HepG2 (cell line): Measurements from ENCODE around the gene TRAF3. TPM values are rescaled to one million over a fixed set of nuclear protein-coding genes. Genes with fewer than 3 reads are reported as not detected.

Experiments
- ATAC-seq: fragments of 200-7000 bp; cut with Tn5 transposase; 3 replicates; pipeline ENCODE4 v1.9.1; 2020; ENCODE audit warnings: mild to moderate bottlenecking, moderate library complexity
- BruUV-seq: library from RNA; stranded (reverse); fragments of 400-500 nt; replicated peaks from 2 replicates; lab custom pipeline; 2021; lab: Mats Ljungman, UMichigan
- CTCF ChIA-PET: fragments of 300-600 bp; formaldehyde crosslinking; extraction: SDS; loops from one replicate; lab custom pipeline; 2021; ENCODE audit warnings: low total read pairs, inconsistent platforms, low intra/inter-chr PET ratio; lab: Yijun Ruan, JAX
- POLR2A ChIA-PET: fragments of 350-600 bp; sonication (Branson Sonifier 250); formaldehyde crosslinking; loops from one replicate; lab custom pipeline; 2020; ENCODE audit warnings: antibody characterized with exemption, inconsistent platforms; lab: Yijun Ruan, JAX
- DNase-seq: peaks from one replicate; pipeline ENCODE4 v3.0.0-alpha.2; 2015; ENCODE audit warnings: low spot score
- FAIRE-seq: peaks from 3 replicates; lab custom pipeline; 2011; peaks lifted over from hg19 to GRCh38; lab: Jason Lieb, UNC
- H2AFZ ChIP-seq: one replicate; pipeline ENCODE4 v1.6.1; 2011; ENCODE audit warnings: low read length, inconsistent platforms
- H3K27ac ChIP-seq: fragments of 300-600 bp; 3 replicates; pipeline ENCODE4 v1.8.0; 2011; ENCODE audit warnings: mixed run types, mild to moderate bottlenecking, mixed read lengths, low read length, inconsistent platforms; ENCODE audit not compliant: insufficient read depth; ENCODE audit errors: extremely low read length
- H3K27me3 ChIP-seq, 2 experiments: fragments of 200-600 bp in 1 of 2; 2 replicates in 1 of 2; 3 replicates in 1 of 2; pipeline versions ENCODE4 v1.6.0 to v1.8.0; 2011; ENCODE audit warnings: low read length in 2 of 2, mild to moderate bottlenecking in 2 of 2, moderate library complexity in 2 of 2, inconsistent platforms in 1 of 2; ENCODE audit not compliant: insufficient read depth in 2 of 2, control insufficient read depth in 1 of 2
- H3K36me3 ChIP-seq, 2 experiments: fragments of 200-600 bp in 1 of 2; replicated peaks in 1 of 2; 2 replicates in 1 of 2; 3 replicates in 1 of 2; pipeline versions ENCODE4 v1.5.1 to v1.8.0; 2011; ENCODE audit warnings: low read length in 2 of 2, inconsistent platforms in 1 of 2; ENCODE audit not compliant: insufficient read depth in 2 of 2, control insufficient read depth in 1 of 2
- H3K4me1 ChIP-seq: 2 replicates; pipeline ENCODE4 v1.5.1; 2012; ENCODE audit warnings: low read length, inconsistent platforms; ENCODE audit not compliant: insufficient read depth
- H3K4me2 ChIP-seq: 2 replicates; pipeline ENCODE4 v1.6.0; 2011; ENCODE audit warnings: low read depth, low read length, inconsistent platforms
- H3K4me3 ChIP-seq, 3 experiments: fragments of 200-600 bp in 1 of 3; sonication (generic), shearing (Covaris generic) in 1 of 3; replicated peaks in 1 of 3; 2 replicates each; pipeline ENCODE4 v1.5.1; 2011 to 2016; ENCODE audit warnings: low read length in 3 of 3, inconsistent platforms in 2 of 3, low read depth in 2 of 3, mild to moderate bottlenecking in 2 of 3, control low read depth in 1 of 3, mixed read lengths in 1 of 3; ENCODE audit not compliant: insufficient read depth in 1 of 3
- H3K79me2 ChIP-seq: one replicate; pipeline ENCODE4 v1.6.1; 2011; ENCODE audit warnings: low read length, inconsistent platforms; ENCODE audit not compliant: insufficient read depth
- H3K9ac ChIP-seq: 2 replicates; pipeline ENCODE4 v1.6.0; 2011; ENCODE audit warnings: mild to moderate bottlenecking, low read depth, low read length, inconsistent platforms; ENCODE audit not compliant: insufficient read depth
- H3K9me3 ChIP-seq: 2 replicates; pipeline ENCODE4 v1.5.1; 2012; ENCODE audit warnings: mild to moderate bottlenecking, low read length
- H4K20me1 ChIP-seq: 2 replicates; pipeline ENCODE4 v1.6.0; 2011; ENCODE audit warnings: inconsistent platforms, mild to moderate bottlenecking, low read length, moderate library complexity; ENCODE audit not compliant: insufficient read depth
- JUN ChIP-seq: sonication (generic); formaldehyde crosslinking; IDR thresholded peaks from 2 replicates; pipeline ENCODE4 v1.4.0; 2020; ENCODE audit warnings: mild to moderate bottlenecking, missing genetic modification reagents
- MAFF ChIP-seq: IDR thresholded peaks from 2 replicates; pipeline ENCODE4 v1.6.1; 2011; ENCODE audit warnings: low read depth, low read length, improper control_type of control experiment
- MAFK ChIP-seq, 2 experiments: IDR thresholded peaks in 1 of 2; conservative IDR thresholded peaks in 1 of 2; 2 replicates each; pipeline ENCODE4 v1.6.1; 2011; ENCODE audit warnings: improper control_type of control experiment in 2 of 2, low read length in 2 of 2
- ZNF317 ChIP-seq: sonication (generic); formaldehyde crosslinking; IDR thresholded peaks from 2 replicates; pipeline ENCODE4 v1.5.0; 2020; ENCODE audit warnings: mild to moderate bottlenecking, missing genetic modification reagents
- ZNF558 ChIP-seq: sonication (generic); formaldehyde crosslinking; IDR thresholded peaks from 2 replicates; pipeline ENCODE4 v1.9.0; 2022; ENCODE audit warnings: mild to moderate bottlenecking, missing genetic modification reagents, borderline replicate concordance
- ZNF841 ChIP-seq: sonication (generic); formaldehyde crosslinking; IDR thresholded peaks from 2 replicates; pipeline ENCODE4 v1.8.1; 2023; ENCODE audit warnings: missing genetic modification reagents, borderline replicate concordance
- WGBS: methylation state at CpG from one replicate; pipeline ENCODE4 v1.1.6; 2017; ENCODE audit warnings: low lambda C conversion rate; 5-methylcytosine and 5-hydroxymethylcytosine counted together
- in situ Hi-C: cut with HindIII; loops from 2 replicates; pipeline ENCODE4 v1.10.0; 2017; ENCODE audit warnings: low pct_unique_long_range_greater_than_20kb; ENCODE audit not compliant: extremely low pct_ligation_motif_present
- intact Hi-C: fragments of 100-400 bp; cut with micrococcal nuclease; formaldehyde crosslinking; loops from one replicate; pipeline ENCODE4 v1.10.0; 2022; ENCODE audit not compliant: unreplicated experiment
- polyA plus RNA-seq, 8 experiments: library from polyadenylated mRNA; depleted of rRNA in 3 of 8; stranded (reverse) in 7 of 8; unstranded in 1 of 8; fragments of >200 nt; fragmentation: Illumina TruSeq in 4 of 8; extraction: Trizol in 4 of 8; gene quantifications; 2 replicates each; pipeline versions ENCODE4 v1.2.1 to v1.2.3, GENCODE V29; 2011 to 2016; ENCODE audit warnings: low read depth in 4 of 8, missing spikeins in 1 of 8, mixed read lengths in 1 of 8; ENCODE audit not compliant: insufficient read depth in 1 of 8
- total RNA-seq, 5 experiments: library from RNA; depleted of rRNA; stranded (reverse); fragments of >200 nt; fragmentation: Illumina TruSeq; extraction: Trizol; gene quantifications; 2 replicates each; pipeline ENCODE4 v1.2.3, GENCODE V29; 2016; ENCODE audit warnings: low read depth in 1 of 5
- TF ChIP-seq, protein P1 (sequence below): sonication (generic); formaldehyde crosslinking; IDR thresholded peaks from 2 replicates; pipeline ENCODE4 v1.5.0; 2020; ENCODE audit warnings: mild to moderate bottlenecking, missing genetic modification reagents
- TF ChIP-seq, protein P2 (sequence below): IDR thresholded peaks from 2 replicates; pipeline ENCODE4 v1.6.1; 2012; ENCODE audit warnings: inconsistent platforms
- TF ChIP-seq, protein P3 (sequence below): sonication (generic); formaldehyde crosslinking; IDR thresholded peaks from 2 replicates; pipeline ENCODE4 v1.5.1; 2020; ENCODE audit warnings: missing genetic modification reagents, mild to moderate bottlenecking, borderline replicate concordance
- TF ChIP-seq, protein P4 (sequence below): sonication (generic); formaldehyde crosslinking; IDR thresholded peaks from 2 replicates; pipeline ENCODE4 v1.4.0; 2020; ENCODE audit warnings: missing genetic modification reagents

Gene TRAF3
- total and polyA plus RNA-seq, 2 of the 13 experiments (the other 11 are each of a cell fraction or from before 2014, with no cell fraction given) = 6.9 to 12.2 TPM

DNA sequence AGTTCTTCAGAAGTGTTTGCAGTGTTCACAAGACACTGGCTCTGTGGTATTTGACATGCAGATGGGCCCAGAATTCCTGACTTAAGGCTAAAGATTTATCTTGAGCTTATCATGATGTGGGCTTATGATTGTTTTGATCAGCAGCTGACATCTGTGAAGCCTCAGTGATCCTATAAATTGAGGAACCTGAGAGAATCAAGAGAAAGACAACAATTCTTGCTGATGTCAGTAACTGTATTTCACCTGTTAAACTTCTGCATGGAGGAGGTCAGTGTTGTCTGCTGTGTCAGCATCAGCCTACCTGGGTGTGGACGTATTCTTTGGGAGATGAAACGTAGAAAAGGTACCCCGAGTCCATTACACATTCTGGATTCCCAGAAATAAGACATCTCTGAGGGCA lies 33.3 kb downstream of the TRAF3 start:
- ChIA-PET POLR2A (interaction anchor here (1.7 kb wide), 1 partner anchor 15 kb away, joined by 3 read pairs; no protein-coding TSS in a partner anchor), CTCF (no interaction called here)
- FAIRE-seq (no peak), ATAC-seq (no peak), DNase-seq (no peak)
- BruUV-seq = no TSS peak
- in situ Hi-C loops (no loop called here), intact Hi-C loops (no loop called here)
- Histone ChIP-seq H4K20me1 (no peaks in the 10 kb centered on the region), H3K27me3 (no peaks in the 10 kb centered on the region), H3K36me3 (no peaks in the 10 kb centered on the region), H3K9me3 (no peaks in the 10 kb centered on the region), H3K4me3 (no peak overlapping the region), H2AFZ (no peak overlapping the region), H3K27ac (no peak overlapping the region), H3K4me1 (peaks cover 46% of the 10 kb centered on the region), H3K4me2 (no peak overlapping the region), H3K9ac (no peak overlapping the region), H3K79me2 (no peaks in the 10 kb centered on the region)
- TF ChIP-seq JUN (CRISPR knock-in tag) (no peak), MAFF (0 out of 2 replicates have a peak, but pooled peaks have one; percentile 17), MAFK (conservative IDR thresholded peaks at IDR 0.05 in 1 of 2, IDR thresholded peaks at IDR 0.05 in 1 of 2; ENCODE audit: low read length in 2 of 2) (peak in 1 of 2 experiments; percentile 11; a peak in 1 of 4 replicates)
- 92% methylated on average over 3 of the region's 3 CpGs for WGBS

DNA sequence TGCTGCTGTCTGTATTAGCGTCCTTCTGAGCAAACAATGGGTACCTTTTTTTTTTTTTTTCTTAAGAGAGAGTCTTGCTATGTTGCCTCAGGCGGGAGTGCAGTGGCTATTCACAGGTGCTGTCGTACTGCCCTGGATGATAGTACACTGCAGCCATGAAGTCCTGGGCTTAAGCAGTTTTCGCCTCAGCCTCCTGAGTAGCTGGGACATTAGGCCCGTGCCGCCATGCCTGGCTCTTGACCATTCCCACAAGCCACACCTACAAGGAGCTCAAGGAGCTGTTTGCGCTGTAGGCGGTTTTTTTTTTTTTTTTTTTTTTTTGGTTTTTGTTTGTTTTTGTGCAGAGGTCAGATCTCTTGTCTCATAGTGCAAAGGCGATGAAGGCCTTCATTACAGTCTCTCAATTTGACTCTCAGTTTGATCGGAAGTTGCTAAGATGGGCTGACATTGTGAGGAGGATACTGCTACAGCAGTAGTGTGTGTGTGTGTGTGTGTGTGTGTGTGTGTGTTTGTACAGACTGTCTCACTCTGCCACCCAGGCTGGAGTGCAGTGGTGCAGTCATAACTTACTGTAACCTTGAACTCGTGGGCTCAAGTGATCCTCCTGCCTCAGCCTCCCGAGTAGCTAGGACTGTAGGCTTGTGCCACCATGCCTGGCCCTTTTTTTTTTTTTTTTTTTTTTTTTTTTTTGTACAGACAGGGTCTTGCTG lies 34.2 kb downstream of the TRAF3 start:
- DNase-seq (peak; percentile 14), ATAC-seq (peak; percentile 55), FAIRE-seq (no peak)
- Histone ChIP-seq H3K4me3 (no peak overlapping the region), H3K79me2 (no peaks in the 10 kb centered on the region), H2AFZ (no peak overlapping the region), H3K4me1 (peaks cover 47% of the 10 kb centered on the region), H3K36me3 (no peaks in the 10 kb centered on the region), H3K27ac (no peak overlapping the region), H3K9me3 (no peaks in the 10 kb centered on the region), H3K9ac (no peak overlapping the region), H4K20me1 (no peaks in the 10 kb centered on the region), H3K27me3 (no peaks in the 10 kb centered on the region), H3K4me2 (no peak overlapping the region)
- ChIA-PET CTCF (no interaction called here), POLR2A (interaction anchor here (0.9 to 1.7 kb wide), 2 partner anchors 8 to 16 kb away, joined by 3 read pairs; no protein-coding TSS in a partner anchor)
- intact Hi-C loops = no loop called here
- WGBS = 72% methylated on average over 12 of the region's 12 CpGs
- in situ Hi-C loops = no loop called here
- no TSS peak for BruUV-seq
- TF ChIP-seq ZNF841 (CRISPR knock-in tag) (no peak), ZNF558 (CRISPR knock-in tag) (no peak), ZNF317 (CRISPR knock-in tag) (no peak)
- TF ChIP-seq, protein P1, sequence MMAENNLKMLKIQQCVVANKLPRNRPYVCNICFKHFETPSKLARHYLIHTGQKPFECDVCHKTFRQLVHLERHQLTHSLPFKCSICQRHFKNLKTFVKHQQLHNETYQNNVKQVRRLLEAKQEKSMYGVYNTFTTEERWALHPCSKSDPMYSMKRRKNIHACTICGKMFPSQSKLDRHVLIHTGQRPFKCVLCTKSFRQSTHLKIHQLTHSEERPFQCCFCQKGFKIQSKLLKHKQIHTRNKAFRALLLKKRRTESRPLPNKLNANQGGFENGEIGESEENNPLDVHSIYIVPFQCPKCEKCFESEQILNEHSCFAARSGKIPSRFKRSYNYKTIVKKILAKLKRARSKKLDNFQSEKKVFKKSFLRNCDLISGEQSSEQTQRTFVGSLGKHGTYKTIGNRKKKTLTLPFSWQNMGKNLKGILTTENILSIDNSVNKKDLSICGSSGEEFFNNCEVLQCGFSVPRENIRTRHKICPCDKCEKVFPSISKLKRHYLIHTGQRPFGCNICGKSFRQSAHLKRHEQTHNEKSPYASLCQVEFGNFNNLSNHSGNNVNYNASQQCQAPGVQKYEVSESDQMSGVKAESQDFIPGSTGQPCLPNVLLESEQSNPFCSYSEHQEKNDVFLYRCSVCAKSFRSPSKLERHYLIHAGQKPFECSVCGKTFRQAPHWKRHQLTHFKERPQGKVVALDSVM = peak; percentile 71; the same call in 1 of the 2 replicates
- TF ChIP-seq, protein P2, sequence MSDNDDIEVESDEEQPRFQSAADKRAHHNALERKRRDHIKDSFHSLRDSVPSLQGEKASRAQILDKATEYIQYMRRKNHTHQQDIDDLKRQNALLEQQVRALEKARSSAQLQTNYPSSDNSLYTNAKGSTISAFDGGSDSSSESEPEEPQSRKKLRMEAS = no peak
- TF ChIP-seq, protein P3, sequence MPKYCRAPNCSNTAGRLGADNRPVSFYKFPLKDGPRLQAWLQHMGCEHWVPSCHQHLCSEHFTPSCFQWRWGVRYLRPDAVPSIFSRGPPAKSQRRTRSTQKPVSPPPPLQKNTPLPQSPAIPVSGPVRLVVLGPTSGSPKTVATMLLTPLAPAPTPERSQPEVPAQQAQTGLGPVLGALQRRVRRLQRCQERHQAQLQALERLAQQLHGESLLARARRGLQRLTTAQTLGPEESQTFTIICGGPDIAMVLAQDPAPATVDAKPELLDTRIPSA (CRISPR knock-in tag) = no peak
- TF ChIP-seq, protein P4, sequence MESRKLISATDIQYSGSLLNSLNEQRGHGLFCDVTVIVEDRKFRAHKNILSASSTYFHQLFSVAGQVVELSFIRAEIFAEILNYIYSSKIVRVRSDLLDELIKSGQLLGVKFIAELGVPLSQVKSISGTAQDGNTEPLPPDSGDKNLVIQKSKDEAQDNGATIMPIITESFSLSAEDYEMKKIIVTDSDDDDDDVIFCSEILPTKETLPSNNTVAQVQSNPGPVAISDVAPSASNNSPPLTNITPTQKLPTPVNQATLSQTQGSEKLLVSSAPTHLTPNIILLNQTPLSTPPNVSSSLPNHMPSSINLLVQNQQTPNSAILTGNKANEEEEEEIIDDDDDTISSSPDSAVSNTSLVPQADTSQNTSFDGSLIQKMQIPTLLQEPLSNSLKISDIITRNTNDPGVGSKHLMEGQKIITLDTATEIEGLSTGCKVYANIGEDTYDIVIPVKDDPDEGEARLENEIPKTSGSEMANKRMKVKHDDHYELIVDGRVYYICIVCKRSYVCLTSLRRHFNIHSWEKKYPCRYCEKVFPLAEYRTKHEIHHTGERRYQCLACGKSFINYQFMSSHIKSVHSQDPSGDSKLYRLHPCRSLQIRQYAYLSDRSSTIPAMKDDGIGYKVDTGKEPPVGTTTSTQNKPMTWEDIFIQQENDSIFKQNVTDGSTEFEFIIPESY = peak; percentile 87
